Pons (tissue), 1 donor: ENCODE measurements around the gene ADD3.
"Not testable (repeated sequence)": the region's sequence is repeated elsewhere in the genome, so short reads cannot be mapped to it uniquely, and the experiment has no call there.

Source experiments
- DNase-seq: peaks from one replicate; pipeline ENCODE4 v3.0.0-alpha.2; 2016; ENCODE audit warnings: low spot score

Gene ADD3

GRCh38 chr10:109975244-109976190 lies 32.3 kb upstream of the ADD3 start:
- DNase-seq = no peak

- DNase-seq = no peak
These were observed 31.1 kb upstream of the ADD3 start for GRCh38 chr10:109976681-109977080.

DNA sequence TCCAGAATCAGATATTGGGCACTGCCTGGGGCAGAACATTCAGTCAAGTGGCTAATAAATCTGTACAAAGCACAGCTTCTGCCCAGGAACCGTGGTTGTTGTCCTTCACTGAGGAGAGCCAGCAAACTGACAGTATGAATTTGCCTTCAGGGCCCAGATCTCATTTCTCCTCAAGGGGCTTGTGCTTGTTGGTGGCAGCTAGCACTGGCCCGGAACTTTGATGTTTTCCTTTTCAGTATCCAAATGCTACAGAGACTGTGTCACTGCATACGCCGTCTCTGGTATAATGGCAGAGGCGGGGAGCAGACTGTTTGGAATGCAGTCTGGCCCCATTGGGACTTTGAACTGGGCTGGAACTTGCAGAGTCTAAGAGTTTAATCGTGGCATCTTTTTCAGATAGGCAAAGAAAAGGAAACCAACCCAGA lies 30.4 kb upstream of the ADD3 start:
- DNase-seq = no peak

- peak; percentile 75 for DNase-seq
These were observed 29.3 kb upstream of the ADD3 start for GRCh38 chr10:109978481-109978880.

DNA sequence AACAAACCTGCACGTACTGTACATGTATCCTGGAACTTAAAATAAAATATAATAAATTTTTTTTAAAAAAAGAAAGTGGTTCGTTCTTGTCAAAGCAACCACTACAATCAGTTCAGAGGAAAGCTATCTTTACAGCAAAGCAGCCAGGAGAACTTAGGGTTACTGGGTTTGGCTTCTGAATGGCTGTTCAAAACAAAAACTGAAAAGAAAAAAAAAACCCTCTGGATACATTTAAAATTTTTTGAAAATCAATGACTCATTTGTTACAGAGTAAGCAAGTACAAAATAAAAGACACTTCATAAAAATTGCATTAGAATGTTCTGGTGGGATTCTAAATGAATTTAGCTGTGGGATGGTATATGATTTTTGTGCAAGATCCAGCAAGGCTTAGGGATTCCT lies 28.6 kb upstream of the ADD3 start:
- DNase-seq = no peak

GRCh38 chr10:109981650-109982049 lies 26.1 kb upstream of the ADD3 start:
- no peak for DNase-seq

DNA sequence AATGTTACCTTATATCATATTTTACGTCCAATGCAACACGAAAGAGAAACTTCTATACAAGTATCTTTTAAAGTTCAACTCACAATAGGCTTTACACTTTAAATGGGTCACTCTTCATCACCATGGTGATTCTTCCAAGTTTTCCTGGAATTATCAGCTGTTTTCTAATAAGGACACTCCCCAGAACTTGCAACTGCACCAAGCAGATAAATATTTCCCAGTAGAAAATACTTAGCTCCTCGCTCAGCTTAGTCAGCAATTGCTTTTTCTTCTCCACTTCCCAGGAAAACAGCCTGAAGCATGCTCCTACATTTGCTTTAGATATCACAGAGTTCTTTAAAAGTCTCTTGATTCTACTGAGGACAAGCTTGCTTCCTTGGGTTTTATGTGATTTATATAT lies 25.7 kb upstream of the ADD3 start:
- peak; percentile 46 for DNase-seq

DNA sequence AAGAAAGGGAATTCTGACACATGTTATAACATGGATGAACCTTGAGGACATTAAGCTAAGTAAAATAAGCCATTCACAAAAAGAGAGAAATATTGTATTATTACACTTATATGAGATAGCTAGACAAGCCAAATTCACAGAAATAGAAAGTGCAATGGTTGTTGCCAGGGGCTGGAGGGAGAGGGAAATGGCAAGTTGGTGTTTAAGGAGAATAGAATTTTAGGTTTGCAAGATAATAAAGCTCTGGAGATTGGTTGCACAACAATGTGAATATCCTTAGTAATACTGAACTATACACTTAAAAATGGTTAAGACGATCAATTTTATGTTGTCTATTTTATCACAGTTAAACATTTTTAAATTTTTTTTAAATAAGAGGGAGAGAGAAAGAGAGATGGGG lies 25.0 kb upstream of the ADD3 start:
- DNase-seq = no peak

DNA sequence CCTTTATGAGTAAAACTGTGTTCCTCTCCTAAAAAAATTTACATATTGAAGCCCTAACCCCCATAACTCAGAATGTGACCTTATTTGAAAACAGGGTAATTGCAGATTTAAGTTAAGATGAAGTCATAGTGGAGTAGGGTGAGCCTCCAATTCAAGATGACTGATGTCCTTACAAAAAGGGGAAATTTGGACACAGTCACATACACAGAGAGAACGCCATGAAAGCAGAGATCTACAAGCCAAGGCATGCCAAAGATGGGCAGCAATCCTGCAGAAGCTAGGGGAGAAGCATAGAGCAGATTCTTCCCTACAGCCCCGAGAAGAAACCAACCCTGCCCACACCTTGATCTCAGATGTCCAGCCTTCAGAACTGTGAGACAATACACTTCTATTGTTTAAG lies 23.8 kb upstream of the ADD3 start:
- no peak for DNase-seq

DNA sequence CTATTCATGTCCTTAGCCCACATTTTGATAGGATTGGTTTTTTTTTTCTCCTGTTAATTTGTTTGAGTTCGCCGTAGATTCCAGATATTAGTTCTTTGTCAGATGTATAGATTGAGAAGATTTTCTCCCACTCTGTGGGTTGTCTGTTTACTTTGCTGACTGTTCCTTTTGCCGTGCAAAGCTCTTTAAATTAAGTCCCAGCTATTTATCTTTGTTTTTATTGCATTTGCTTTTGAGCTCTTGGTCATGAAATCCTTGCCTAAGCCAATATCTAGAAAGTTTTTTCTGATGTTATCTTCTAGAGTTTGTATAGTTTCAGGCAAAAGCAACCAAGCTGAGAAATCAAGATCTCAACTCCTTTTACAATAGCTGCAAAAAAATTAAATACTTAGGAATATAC lies 22.0 kb upstream of the ADD3 start:
- DNase-seq = not testable (repeated sequence)

DNA sequence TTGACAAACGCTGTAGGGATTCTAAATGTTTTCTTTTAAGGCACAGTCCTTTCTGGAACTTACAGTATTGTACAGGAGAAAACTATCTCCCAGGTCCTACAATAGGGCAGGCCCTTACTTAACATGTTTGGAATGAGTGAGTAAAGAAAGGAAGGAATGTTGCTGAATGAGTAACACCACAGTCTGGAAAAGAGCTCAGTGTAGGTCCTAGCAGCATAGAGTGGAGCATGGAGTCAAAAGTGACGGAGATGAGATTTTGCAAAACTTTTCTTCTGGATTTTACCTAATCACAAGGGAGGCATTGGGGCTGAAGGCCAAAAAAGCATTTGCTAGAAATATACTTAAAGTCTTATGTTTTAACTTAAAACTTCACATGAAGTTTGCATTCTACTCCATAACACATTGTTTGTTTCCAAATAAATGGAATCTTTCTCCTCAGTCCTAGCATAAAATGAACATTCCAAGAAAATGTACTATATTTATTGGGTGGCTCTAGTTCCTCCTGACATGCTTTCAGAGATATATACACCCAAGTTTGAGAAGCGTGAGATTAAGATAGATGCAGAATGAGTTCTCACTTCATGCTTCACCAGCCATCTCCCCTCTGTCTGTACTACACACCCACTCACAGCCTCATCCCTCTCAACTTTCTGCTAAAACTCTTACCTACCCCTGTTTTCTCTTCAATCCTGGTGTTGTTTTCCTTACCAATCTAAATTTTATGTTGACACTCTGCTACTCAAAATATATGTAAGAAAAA lies 20.2 kb upstream of the ADD3 start:
- DNase-seq = no peak

GRCh38 chr10:109988212-109988596 lies 19.6 kb upstream of the ADD3 start:
- DNase-seq = no peak

DNA sequence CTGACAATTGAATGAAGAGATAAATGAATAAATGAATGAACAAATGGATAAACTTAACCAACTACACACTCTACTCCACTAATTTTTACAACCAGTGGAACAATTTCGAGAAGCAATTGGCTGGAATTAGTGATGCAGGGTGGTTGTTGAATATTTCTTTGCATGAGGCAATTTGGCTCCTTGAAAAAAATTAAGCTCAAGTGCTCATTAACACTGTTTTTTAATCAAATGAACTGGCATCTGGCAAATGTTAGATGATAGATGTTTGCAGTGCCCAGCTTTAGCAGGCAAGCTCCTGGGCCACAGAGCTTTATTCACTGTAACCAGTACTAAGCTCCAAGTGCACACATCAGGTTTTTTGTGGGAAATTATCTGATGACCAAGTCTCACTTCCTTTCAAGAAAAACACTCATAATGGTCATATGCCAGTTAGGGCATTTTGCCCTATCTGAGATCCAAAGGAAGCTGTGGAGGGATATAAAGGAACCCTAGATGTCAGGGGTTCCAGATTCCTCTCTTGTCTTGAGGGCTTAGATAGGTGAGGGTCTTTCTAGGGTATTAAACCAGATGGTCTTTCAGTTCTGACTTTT lies 16.4 kb upstream of the ADD3 start:
- DNase-seq = no peak

- no peak for DNase-seq
These were observed 15.3 kb upstream of the ADD3 start for GRCh38 chr10:109992485-109992884.

- no peak for DNase-seq
These were observed 14.0 kb upstream of the ADD3 start for GRCh38 chr10:109993551-109994330.

DNA sequence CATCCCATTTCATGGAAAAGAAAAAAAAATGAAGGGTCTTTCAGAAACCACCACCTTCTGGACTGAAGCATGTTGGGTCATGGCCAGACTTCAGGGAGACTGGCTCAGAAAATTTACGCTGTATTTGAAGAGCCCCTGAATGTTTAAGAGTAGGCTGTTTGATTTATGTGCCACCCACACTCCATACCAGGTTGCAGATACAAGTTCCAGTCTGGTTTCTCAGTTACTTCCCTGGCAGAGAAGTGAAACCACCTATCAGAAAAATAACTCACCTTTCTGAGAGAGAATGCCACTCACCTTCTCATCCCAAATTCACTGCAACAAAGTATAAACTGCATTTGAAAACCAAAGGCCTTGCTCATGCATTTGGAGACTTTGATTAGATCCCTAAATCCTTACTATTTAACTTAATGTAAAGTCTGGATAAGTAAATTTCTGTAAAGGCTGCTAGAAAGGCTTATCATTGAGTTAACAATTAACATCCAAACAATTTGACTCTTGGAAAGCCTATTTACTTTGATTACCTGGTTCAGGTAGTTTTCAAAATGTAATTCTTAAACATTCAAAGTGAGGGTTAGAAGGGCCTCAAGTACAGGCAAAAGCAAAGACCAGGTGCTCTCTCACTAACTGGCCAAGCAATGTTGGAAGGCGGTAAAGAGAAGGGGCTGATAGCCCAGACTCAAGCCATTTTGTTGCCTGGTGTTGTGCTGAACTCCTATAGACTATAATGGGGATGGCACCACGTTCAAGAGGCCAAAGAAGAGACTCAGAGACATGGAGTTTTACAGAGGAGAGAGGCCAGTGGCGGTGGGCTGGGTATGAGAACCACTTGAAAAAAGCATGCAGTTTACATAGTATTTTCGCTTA lies 12.8 kb upstream of the ADD3 start:
- no peak for DNase-seq

DNA sequence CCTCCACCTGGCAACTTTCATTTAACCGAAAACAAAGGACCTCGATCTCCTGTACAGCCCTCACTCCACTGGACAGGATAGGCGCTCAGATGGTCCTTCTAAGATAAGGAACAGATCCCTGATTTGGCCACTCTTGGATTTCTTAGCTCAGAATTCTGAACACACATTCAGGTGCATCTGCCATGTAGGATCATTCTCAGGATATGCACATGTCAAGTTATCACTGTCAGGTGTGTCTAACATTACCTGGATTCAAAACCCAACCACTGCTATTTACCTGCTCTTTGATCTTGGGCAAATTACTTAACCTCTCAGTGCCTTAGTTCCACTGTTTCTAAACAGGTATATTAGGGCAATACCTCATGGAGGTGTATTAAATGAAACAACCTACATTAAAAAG lies 12.2 kb upstream of the ADD3 start:
- no peak for DNase-seq

DNA sequence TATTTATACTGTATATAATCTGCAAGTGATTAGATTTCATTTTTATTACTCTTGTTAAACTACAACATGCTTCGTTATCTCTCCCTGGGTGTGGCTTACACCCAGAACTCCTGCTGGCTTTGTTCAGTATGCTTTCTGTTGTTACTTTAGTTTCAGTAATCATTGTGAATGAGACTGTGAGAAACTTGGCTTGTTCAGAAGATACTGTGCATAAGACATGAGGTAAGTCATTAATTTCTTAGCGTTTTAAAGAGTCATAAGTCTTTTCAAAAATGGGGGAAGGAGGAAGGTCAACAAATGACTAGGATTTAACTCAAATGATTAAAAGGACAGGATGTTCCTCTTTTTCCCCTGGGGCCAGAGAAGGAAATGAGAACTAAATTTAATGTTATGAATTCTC lies 11.6 kb upstream of the ADD3 start:
- DNase-seq = no peak

DNA sequence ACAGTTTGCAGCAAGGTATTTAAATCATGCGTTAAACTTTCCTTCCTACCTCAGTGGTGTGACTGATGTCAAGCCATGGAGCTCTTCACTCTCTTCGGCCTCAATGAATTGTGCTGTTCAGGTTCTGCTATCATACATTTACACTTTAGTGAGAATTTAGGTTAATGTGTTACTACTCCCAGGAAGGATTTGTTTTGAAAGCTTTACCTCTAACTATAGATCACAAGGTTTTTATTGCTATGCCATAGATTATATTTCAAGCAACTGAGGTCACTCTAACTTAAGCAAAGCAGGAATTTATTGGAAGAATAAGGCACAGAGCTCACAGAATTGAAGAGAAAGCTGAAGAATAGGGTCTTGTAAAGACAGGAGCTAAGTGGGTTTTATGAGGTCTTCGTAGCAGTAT lies 11.0 kb upstream of the ADD3 start:
- DNase-seq = no peak

DNA sequence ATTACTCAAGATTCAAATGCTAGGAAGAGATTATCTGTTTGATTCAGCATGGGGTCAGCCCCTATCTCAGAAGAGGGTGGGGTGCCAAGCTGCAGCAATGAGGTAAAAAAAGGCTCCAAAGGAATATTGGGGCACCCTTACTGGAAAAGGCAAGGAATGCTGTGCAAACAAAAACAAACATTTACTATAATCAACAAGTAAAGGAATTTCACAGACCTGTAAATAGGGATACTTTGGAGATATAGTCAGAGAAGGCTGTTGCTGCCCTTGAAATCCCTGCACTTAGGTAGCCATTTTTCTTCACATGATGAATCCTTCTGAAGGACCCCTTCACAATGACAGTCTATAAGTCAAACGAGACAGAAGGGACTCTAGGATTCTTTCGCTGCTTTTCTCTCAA lies 10.6 kb upstream of the ADD3 start:
- DNase-seq = no peak

DNA sequence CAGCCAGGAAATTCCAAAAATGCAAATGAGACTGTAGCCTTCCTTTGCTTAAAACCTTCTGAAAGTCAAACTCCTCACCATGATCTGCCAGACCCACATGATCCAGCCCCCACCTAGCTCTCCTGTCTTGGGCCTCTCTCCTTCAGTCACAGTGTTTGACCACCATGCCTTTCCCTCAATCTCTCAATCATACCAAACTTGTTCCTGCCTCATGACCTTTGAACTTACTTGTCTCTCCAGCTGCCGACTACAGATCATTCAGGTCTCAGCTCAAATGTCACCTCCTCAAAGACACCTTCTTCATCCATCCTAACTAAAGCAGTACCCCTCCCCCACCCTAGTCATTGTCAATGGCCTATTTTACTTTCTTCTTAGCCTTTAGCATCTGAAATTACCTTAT lies 9.3 kb upstream of the ADD3 start:
- DNase-seq = no peak
